OCI-LY7 (cell line): Measurements from ENCODE around the gene ADAMTS2. TPM values are rescaled to one million over a fixed set of nuclear protein-coding genes. Genes with fewer than 3 reads are reported as not detected.

Experiments
- BruUV-seq: library from RNA; stranded (reverse); fragments of 400-500 nt; replicated peaks from 2 replicates; lab custom pipeline; 2021; lab: Mats Ljungman, UMichigan
- CTCF ChIA-PET: fragments of 300-600 bp; sonication (Branson Sonifier 250); formaldehyde crosslinking; loops from one replicate; lab custom pipeline; 2022; ENCODE audit warnings: antibody characterized with exemption; ENCODE audit not compliant: unreplicated experiment; lab: Charles Lee
- POLR2A ChIA-PET: fragments of 300-600 bp; sonication (Branson Sonifier 250); formaldehyde crosslinking; loops from one replicate; lab custom pipeline; 2022; ENCODE audit warnings: antibody characterized with exemption; lab: Charles Lee
- DNase-seq: peaks from one replicate; pipeline ENCODE4 v3.0.0-alpha.2; 2015; ENCODE audit warnings: low spot score
- H2AFZ ChIP-seq: fragments of 200-600 bp; sonication (generic), shearing (Covaris generic); 2 replicates; pipeline ENCODE4 v1.6.1; 2014; ENCODE audit warnings: mild to moderate bottlenecking, antibody characterized with exemption, low read length, moderate library complexity
- H3K27ac ChIP-seq: fragments of 200-600 bp; sonication (generic); 2 replicates; pipeline ENCODE4 v1.5.1; 2014; ENCODE audit warnings: mixed run types, low read depth, mild to moderate bottlenecking, moderate library complexity, low read length, inconsistent platforms; ENCODE audit not compliant: poor library complexity, severe bottlenecking
- H3K36me3 ChIP-seq: fragments of 200-600 bp; sonication (generic); 2 replicates; pipeline ENCODE4 v1.6.1; 2014; ENCODE audit warnings: mild to moderate bottlenecking, antibody characterized with exemption, low read length, moderate library complexity, mixed read lengths; ENCODE audit not compliant: insufficient read depth
- H3K4me1 ChIP-seq: fragments of 200-600 bp; sonication (generic); 2 replicates; pipeline ENCODE4 v1.5.1; 2014; ENCODE audit warnings: mild to moderate bottlenecking, low read length; ENCODE audit not compliant: insufficient read depth, poor library complexity, severe bottlenecking
- H3K4me2 ChIP-seq: fragments of 200-600 bp; sonication (generic); 2 replicates; pipeline ENCODE4 v1.6.1; 2014; ENCODE audit warnings: mild to moderate bottlenecking, low read length
- H3K4me3 ChIP-seq: fragments of 200-600 bp; sonication (generic); 2 replicates; pipeline ENCODE4 v1.5.1; 2014; ENCODE audit warnings: mild to moderate bottlenecking, low read depth, low read length; ENCODE audit not compliant: poor library complexity, severe bottlenecking
- H3K79me2 ChIP-seq: fragments of 200-600 bp; sonication (generic); 2 replicates; pipeline ENCODE4 v1.6.1; 2016; ENCODE audit warnings: low read depth, mild to moderate bottlenecking, low read length, moderate library complexity, mixed read lengths; ENCODE audit not compliant: insufficient read depth
- H3K9me2 ChIP-seq: fragments of 200-600 bp; sonication (generic); 2 replicates; pipeline ENCODE4 v1.6.1; 2016; ENCODE audit warnings: mild to moderate bottlenecking, low read length, mixed read lengths; ENCODE audit not compliant: insufficient read depth
- H3K9me3 ChIP-seq: fragments of 200-600 bp; sonication (generic); 2 replicates; pipeline ENCODE4 v1.6.1; 2014; ENCODE audit warnings: mild to moderate bottlenecking, mixed run types, low read length, mixed read lengths
- H4K20me1 ChIP-seq: fragments of 200-600 bp; sonication (generic); 2 replicates; pipeline ENCODE4 v1.6.1; 2014; ENCODE audit warnings: mild to moderate bottlenecking, antibody characterized with exemption, low read length, moderate library complexity, mixed read lengths; ENCODE audit not compliant: insufficient read depth
- CTCF ChIP-seq: fragments of 200-600 bp; sonication (generic); conservative IDR thresholded peaks from 2 replicates; pipeline ENCODE4 v1.5.1; 2014; ENCODE audit warnings: mild to moderate bottlenecking, antibody characterized with exemption, low read length, moderate library complexity, mixed read lengths
- EZH2phosphoT487 ChIP-seq: fragments of 200-600 bp; sonication (generic); IDR thresholded peaks from 2 replicates; pipeline ENCODE4 v1.6.1; 2018; ENCODE audit warnings: low read depth, borderline replicate concordance, mild to moderate bottlenecking, mixed run types, antibody characterized with exemption, low read length, moderate library complexity, mixed read lengths
- intact Hi-C: fragments of 100-400 bp; cut with micrococcal nuclease; formaldehyde crosslinking; loops from one replicate; pipeline ENCODE4 v1.10.0; 2022; ENCODE audit not compliant: unreplicated experiment
- total RNA-seq, 2 experiments: library from RNA; depleted of rRNA in 1 of 2; stranded (reverse); fragments of >200 nt in 1 of 2; shearing (Covaris generic) in 1 of 2; gene quantifications; 2 replicates each; pipeline ENCODE4 v1.2.3, GENCODE V29; 2014 to 2022

Gene ADAMTS2
- total RNA-seq, 2 experiments from 2014 or later = not detected

GRCh38 chr5:179115307-179115706, 230.0 kb downstream of the ADAMTS2 start:
- DNase-seq = no peak
- H3K27ac ChIP-seq = no peak overlapping the region
- H4K20me1 ChIP-seq = no peaks in the 10 kb centered on the region
- no peak overlapping the region for H3K4me2 ChIP-seq
- H3K9me2 ChIP-seq = no peaks in the 10 kb centered on the region
- no TSS peak for BruUV-seq
- no peaks in the 10 kb centered on the region for H3K36me3 ChIP-seq
- ChIA-PET POLR2A (no interaction called here), CTCF (no interaction called here)
- H3K79me2 ChIP-seq = no peaks in the 10 kb centered on the region
- no peak overlapping the region for H2AFZ ChIP-seq
- TF ChIP-seq EZH2phosphoT487 (no peak), CTCF (no peak)
- no peaks in the 10 kb centered on the region for H3K9me3 ChIP-seq
- no peak overlapping the region for H3K4me3 ChIP-seq
- intact Hi-C loops = no loop called here
- H3K4me1 ChIP-seq = no peaks in the 10 kb centered on the region

GRCh38 chr5:179114756-179115155, 230.5 kb downstream of the ADAMTS2 start:
- Histone ChIP-seq H3K4me3 (no peak overlapping the region), H3K79me2 (no peaks in the 10 kb centered on the region), H4K20me1 (no peaks in the 10 kb centered on the region), H3K4me2 (no peak overlapping the region), H3K27ac (no peak overlapping the region), H3K9me3 (no peaks in the 10 kb centered on the region), H3K36me3 (no peaks in the 10 kb centered on the region), H3K4me1 (no peaks in the 10 kb centered on the region), H3K9me2 (no peaks in the 10 kb centered on the region), H2AFZ (no peak overlapping the region)
- ChIA-PET CTCF (no interaction called here), POLR2A (no interaction called here)
- no peak for TF ChIP-seq CTCF
- TF ChIP-seq EZH2phosphoT487 = no peak
- no TSS peak for BruUV-seq
- DNase-seq = no peak
- intact Hi-C loops = no loop called here

- Histone ChIP-seq H3K9me3 (no peaks in the 10 kb centered on the region), H3K27ac (no peak overlapping the region), H3K4me3 (no peak overlapping the region), H3K79me2 (no peaks in the 10 kb centered on the region), H4K20me1 (no peaks in the 10 kb centered on the region), H2AFZ (no peak overlapping the region), H3K4me1 (no peaks in the 10 kb centered on the region), H3K36me3 (no peaks in the 10 kb centered on the region), H3K4me2 (no peak overlapping the region), H3K9me2 (no peaks in the 10 kb centered on the region)
- no peak for DNase-seq
- BruUV-seq = no TSS peak
- intact Hi-C loops = no loop called here
- ChIA-PET POLR2A (no interaction called here), CTCF (interaction anchor here (0.6 kb wide), 1 partner anchor 27 kb away, joined by 3 read pairs; no protein-coding TSS in a partner anchor)
- no peak for TF ChIP-seq EZH2phosphoT487
Observed at GRCh38 chr5:179113945-179114641, 231.2 kb downstream of the ADAMTS2 start.
